HL-60 (cell line): ENCODE measurements around the gene PRDM2.

Experiments
- POLR2AphosphoS5 ChIP-seq: IDR thresholded peaks from 2 replicates; pipeline ENCODE4 v1.6.1; 2012; ENCODE audit warnings: low read depth
- REST ChIP-seq: IDR thresholded peaks from 2 replicates; pipeline ENCODE4 v1.6.1; 2012; ENCODE audit warnings: low read depth; ENCODE audit not compliant: insufficient replicate concordance
- TF ChIP-seq, protein P1 (sequence below): IDR thresholded peaks from one replicate; pipeline ENCODE4 v1.5.1; 2011; ENCODE audit warnings: low read length, control low read depth, inconsistent platforms; ENCODE audit not compliant: insufficient read depth

DNA sequence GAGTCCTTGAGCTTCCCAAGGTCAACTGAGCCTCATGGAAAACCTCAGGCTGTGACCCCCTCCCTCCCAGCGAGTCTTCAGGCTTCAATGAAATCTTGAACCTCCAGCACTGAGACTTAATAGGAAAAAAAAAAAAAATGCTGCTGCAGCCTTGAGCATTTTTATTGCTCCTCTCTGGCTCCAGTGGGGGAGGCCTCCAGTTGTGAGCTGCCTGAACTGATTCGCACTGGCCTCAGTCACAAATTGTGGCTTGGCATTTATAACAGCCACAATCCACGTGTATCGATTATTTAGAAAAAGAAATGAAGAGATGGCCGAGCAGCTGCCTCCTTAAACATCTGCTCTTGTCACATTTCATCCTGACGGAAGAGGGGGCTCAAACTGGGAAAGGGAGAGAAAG, 173.0 kb downstream of the PRDM2 start:
- TF ChIP-seq, protein P1, sequence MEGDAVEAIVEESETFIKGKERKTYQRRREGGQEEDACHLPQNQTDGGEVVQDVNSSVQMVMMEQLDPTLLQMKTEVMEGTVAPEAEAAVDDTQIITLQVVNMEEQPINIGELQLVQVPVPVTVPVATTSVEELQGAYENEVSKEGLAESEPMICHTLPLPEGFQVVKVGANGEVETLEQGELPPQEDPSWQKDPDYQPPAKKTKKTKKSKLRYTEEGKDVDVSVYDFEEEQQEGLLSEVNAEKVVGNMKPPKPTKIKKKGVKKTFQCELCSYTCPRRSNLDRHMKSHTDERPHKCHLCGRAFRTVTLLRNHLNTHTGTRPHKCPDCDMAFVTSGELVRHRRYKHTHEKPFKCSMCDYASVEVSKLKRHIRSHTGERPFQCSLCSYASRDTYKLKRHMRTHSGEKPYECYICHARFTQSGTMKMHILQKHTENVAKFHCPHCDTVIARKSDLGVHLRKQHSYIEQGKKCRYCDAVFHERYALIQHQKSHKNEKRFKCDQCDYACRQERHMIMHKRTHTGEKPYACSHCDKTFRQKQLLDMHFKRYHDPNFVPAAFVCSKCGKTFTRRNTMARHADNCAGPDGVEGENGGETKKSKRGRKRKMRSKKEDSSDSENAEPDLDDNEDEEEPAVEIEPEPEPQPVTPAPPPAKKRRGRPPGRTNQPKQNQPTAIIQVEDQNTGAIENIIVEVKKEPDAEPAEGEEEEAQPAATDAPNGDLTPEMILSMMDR, result no peak
- no peak for TF ChIP-seq POLR2AphosphoS5
- no peak for TF ChIP-seq REST
